ENCODE measurements around the gene EIF3F.

The EIF3F gene

GRCh38 chr11:8004008-8004407, 16.9 kb downstream of the EIF3F start:
- no peak for DNase-seq (ENCODE audit: low read depth)
- H3K4me3 ChIP-seq (ENCODE audit: low read depth, low read length): no peak overlapping the region
- TF ChIP-seq, protein P1, sequence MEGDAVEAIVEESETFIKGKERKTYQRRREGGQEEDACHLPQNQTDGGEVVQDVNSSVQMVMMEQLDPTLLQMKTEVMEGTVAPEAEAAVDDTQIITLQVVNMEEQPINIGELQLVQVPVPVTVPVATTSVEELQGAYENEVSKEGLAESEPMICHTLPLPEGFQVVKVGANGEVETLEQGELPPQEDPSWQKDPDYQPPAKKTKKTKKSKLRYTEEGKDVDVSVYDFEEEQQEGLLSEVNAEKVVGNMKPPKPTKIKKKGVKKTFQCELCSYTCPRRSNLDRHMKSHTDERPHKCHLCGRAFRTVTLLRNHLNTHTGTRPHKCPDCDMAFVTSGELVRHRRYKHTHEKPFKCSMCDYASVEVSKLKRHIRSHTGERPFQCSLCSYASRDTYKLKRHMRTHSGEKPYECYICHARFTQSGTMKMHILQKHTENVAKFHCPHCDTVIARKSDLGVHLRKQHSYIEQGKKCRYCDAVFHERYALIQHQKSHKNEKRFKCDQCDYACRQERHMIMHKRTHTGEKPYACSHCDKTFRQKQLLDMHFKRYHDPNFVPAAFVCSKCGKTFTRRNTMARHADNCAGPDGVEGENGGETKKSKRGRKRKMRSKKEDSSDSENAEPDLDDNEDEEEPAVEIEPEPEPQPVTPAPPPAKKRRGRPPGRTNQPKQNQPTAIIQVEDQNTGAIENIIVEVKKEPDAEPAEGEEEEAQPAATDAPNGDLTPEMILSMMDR (IDR thresholded peaks at IDR 0.05; ENCODE audit: insufficient read depth, low read depth, low read length, missing control alignments): no peak

DNA sequence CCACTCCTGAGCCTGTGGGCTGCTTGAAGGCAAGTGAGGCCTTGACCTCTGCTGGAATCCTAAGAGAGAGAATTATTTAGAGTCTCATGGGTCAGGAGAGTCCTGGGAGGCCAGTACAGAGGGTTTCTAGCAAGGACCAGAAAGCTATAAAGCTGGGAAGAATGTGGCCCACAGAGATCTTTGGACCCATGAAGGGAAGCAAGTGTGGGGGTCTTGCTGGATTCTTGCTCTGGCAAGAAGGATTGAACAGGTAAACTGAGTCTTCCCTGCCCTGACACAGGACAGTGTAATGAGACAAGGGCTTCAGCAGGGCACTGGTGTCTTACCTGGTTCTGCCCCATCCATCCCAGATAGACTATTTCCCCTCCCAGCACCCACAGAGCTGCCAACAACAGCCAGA, 18.4 kb downstream of the EIF3F start:
- H3K4me3 ChIP-seq (ENCODE audit: low read depth, low read length): no peak overlapping the region
- TF ChIP-seq, protein P1 (IDR thresholded peaks at IDR 0.05; ENCODE audit: insufficient read depth, low read depth, low read length, missing control alignments): no peak
- no peak for DNase-seq (ENCODE audit: low read depth)

DNA sequence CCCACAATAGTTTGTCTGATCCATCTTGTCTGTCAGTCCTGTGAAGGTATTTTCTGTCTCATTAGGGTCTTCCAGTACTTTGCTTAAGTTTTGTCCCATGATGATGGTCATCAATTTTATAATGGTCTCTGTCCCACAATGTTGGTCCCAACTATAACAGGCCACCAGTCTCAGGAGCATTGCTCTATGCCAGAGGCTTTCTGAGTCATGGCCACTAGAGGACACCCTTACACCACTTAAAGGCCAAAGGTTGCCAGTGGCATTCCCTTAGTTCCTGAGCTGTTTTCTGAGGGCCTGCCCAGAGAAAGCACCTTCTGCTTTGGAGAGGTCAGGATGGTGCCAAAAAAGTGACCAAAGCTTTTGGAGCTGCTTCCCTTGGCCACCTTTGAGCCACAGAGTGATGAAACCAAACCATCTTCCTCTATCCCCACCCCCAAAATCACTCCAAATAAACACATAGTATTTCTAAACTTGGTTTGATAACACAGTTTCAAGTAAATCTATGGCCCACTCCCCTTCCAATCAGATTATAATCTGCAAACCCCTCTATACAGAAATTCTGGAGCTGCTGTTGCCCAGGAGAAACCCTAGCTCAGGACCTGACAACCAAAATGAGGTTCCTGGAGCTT, 19.3 kb downstream of the EIF3F start:
- DNase-seq (ENCODE audit: low read depth): peak; percentile 55
- no peak overlapping the region for H3K4me3 ChIP-seq (ENCODE audit: low read depth, low read length)
- TF ChIP-seq, protein P1 (IDR thresholded peaks at IDR 0.05; ENCODE audit: insufficient read depth, low read depth, low read length, missing control alignments): peak; percentile 92

DNA sequence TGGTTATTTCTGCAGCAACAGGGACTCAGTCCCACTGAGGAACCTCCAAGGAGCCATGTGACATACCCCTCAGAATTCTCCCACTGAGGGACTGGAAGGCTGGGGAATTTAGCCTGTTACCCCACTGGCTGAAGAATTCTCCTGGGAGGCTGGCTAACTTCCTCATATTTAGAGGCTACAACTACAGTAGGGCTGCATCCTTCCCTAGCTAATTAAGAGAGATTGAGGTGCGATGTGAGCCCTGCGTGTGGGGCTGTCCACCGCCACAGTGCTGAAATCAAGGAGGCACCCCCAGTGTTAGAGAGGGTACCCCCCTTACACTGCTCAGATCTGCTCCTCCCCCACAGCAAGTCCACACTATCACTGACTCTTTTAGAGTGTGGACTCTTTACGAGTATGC, 21.1 kb downstream of the EIF3F start:
- no peak overlapping the region for H3K4me3 ChIP-seq (ENCODE audit: low read depth, low read length)
- TF ChIP-seq, protein P1 (IDR thresholded peaks at IDR 0.05; ENCODE audit: insufficient read depth, low read depth, low read length, missing control alignments): no peak
- no peak for DNase-seq (ENCODE audit: low read depth)

GRCh38 chr11:8009856-8010255, 22.7 kb downstream of the EIF3F start:
- H3K4me3 ChIP-seq (ENCODE audit: low read depth, low read length): no peak overlapping the region
- TF ChIP-seq, protein P1 (IDR thresholded peaks at IDR 0.05; ENCODE audit: insufficient read depth, low read depth, low read length, missing control alignments): no peak
- DNase-seq (ENCODE audit: low read depth): no peak

GRCh38 chr11:8011371-8011770, 24.2 kb downstream of the EIF3F start:
- TF ChIP-seq, protein P1 (IDR thresholded peaks at IDR 0.05; ENCODE audit: insufficient read depth, low read depth, low read length, missing control alignments): no peak
- no peak overlapping the region for H3K4me3 ChIP-seq (ENCODE audit: low read depth, low read length)
- no peak for DNase-seq (ENCODE audit: low read depth)

- H3K4me3 ChIP-seq (ENCODE audit: low read depth, low read length): no peak overlapping the region
- DNase-seq (ENCODE audit: low read depth): no peak
- TF ChIP-seq, protein P1 (IDR thresholded peaks at IDR 0.05; ENCODE audit: insufficient read depth, low read depth, low read length, missing control alignments): no peak
Measured at GRCh38 chr11:8011981-8012444, 24.9 kb downstream of the EIF3F start.
